ENCODE data around the gene ST6GALNAC4.

ST6GALNAC4 gene

GRCh38 chr9:127937388-127938297 lies 20.8 kb upstream of the ST6GALNAC4 start, which contains the start of gene DPM2:
Gene DPM2 (minus strand): TSS chr9:127937854. CDS start chr9:127937820, 34 bp downstream.
- TF ChIP-seq, protein P1, sequence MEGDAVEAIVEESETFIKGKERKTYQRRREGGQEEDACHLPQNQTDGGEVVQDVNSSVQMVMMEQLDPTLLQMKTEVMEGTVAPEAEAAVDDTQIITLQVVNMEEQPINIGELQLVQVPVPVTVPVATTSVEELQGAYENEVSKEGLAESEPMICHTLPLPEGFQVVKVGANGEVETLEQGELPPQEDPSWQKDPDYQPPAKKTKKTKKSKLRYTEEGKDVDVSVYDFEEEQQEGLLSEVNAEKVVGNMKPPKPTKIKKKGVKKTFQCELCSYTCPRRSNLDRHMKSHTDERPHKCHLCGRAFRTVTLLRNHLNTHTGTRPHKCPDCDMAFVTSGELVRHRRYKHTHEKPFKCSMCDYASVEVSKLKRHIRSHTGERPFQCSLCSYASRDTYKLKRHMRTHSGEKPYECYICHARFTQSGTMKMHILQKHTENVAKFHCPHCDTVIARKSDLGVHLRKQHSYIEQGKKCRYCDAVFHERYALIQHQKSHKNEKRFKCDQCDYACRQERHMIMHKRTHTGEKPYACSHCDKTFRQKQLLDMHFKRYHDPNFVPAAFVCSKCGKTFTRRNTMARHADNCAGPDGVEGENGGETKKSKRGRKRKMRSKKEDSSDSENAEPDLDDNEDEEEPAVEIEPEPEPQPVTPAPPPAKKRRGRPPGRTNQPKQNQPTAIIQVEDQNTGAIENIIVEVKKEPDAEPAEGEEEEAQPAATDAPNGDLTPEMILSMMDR (IDR thresholded peaks at IDR 0.05; ENCODE audit: low read depth, low read length), result no peak
- peak; percentile 87 for DNase-seq (ENCODE audit: low read depth, low spot score)
- H3K4me3 ChIP-seq (ENCODE audit: low read depth, low read length), result peak within 1 kb of the TSS; percentile 68
- in situ Hi-C loops (cut with HindIII; ENCODE audit: low sequenced_read_pairs), result no loop called here

DNA sequence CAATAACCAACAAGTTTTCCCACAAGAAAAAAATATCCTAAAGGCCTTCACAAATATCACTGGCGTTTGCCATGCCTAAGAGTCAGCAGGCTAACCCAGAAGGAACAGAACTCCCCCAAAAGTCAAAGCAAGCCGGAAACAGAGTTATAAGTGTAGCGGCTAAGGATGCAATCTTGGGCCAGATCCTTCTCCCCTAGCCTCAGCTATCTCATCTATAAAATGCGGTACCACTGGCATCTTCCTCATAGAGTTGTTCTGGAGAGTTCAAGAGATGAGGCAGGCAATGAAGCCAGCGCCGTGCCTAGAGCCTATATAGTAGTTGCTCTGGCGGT lies 20.2 kb upstream of the ST6GALNAC4 start:
- no peak for DNase-seq (ENCODE audit: low read depth, low spot score)
- H3K4me3 ChIP-seq (ENCODE audit: low read depth, low read length), result peak overlapping the region; percentile 68
- in situ Hi-C loops (cut with HindIII; ENCODE audit: low sequenced_read_pairs), result no loop called here
- TF ChIP-seq, protein P1 (IDR thresholded peaks at IDR 0.05; ENCODE audit: low read depth, low read length), result no peak

GRCh38 chr9:127936347-127936852 lies 19.6 kb upstream of the ST6GALNAC4 start:
- DNase-seq (ENCODE audit: low read depth, low spot score), result no peak
- H3K4me3 ChIP-seq (ENCODE audit: low read depth, low read length), result peak overlapping the region; percentile 68
- in situ Hi-C loops (cut with HindIII; ENCODE audit: low sequenced_read_pairs), result no loop called here
- TF ChIP-seq, protein P1 (IDR thresholded peaks at IDR 0.05; ENCODE audit: low read depth, low read length), result no peak

GRCh38 chr9:127935765-127936221 lies 19.0 kb upstream of the ST6GALNAC4 start:
- TF ChIP-seq, protein P1 (IDR thresholded peaks at IDR 0.05; ENCODE audit: low read depth, low read length), result no peak
- DNase-seq (ENCODE audit: low read depth, low spot score), result no peak

GRCh38 chr9:127934986-127935385 lies 18.1 kb upstream of the ST6GALNAC4 start:
- in situ Hi-C loops (cut with HindIII; ENCODE audit: low sequenced_read_pairs), result no loop called here
- TF ChIP-seq, protein P1 (IDR thresholded peaks at IDR 0.05; ENCODE audit: low read depth, low read length), result no peak
- no peak overlapping the region for H3K4me3 ChIP-seq (ENCODE audit: low read depth, low read length)
- DNase-seq (ENCODE audit: low read depth, low spot score), result no peak

More at GRCh38 chr9:127935765-127936221, 19.0 kb upstream of the ST6GALNAC4 start:
- in situ Hi-C loops (cut with HindIII; ENCODE audit: low sequenced_read_pairs), result no loop called here
- no peak overlapping the region for H3K4me3 ChIP-seq (ENCODE audit: low read depth, low read length)

DNA sequence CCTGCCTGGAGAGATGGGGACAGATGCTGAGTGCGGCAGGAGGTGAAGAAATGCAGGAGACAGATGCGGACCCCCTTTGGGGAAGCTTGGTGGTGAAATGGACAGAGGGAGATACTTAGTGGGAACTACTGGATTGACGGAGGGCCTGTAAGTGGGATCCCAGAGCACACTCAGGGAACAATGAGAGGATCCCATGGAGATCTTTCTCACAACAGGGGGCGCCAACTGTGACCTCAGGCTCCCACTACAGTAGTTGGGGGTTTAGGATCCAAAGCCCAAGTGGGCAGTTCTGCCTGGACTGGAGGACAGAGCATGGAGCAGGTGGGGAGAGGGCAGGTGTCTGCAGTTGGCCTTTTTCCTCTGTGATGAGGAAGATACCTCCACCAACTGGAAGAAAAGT lies 17.4 kb upstream of the ST6GALNAC4 start:
- in situ Hi-C loops (cut with HindIII; ENCODE audit: low sequenced_read_pairs), result no loop called here
- no peak overlapping the region for H3K4me3 ChIP-seq (ENCODE audit: low read depth, low read length)
- no peak for DNase-seq (ENCODE audit: low read depth, low spot score)
- TF ChIP-seq, protein P1 (IDR thresholded peaks at IDR 0.05; ENCODE audit: low read depth, low read length), result no peak

Data from astrocyte of the spinal cord (primary cell).